ENCODE data around the gene ATAD3C. TPM values are rescaled to one million over a fixed set of nuclear protein-coding genes. Genes with fewer than 3 reads are reported as not detected.

Gene ATAD3C
- polyA plus RNA-seq, 2 of the 4 experiments (the other 2 are of a cell fraction): not detected

- TF ChIP-seq E2F6 (IDR thresholded peaks at IDR 0.05; ENCODE audit: borderline replicate concordance, low read depth) (no peak), MAZ (IDR thresholded peaks at IDR 0.05; ENCODE audit: borderline replicate concordance, low read depth, low read length) (no peak), ZFP36 (IDR thresholded peaks at IDR 0.05; ENCODE audit: borderline replicate concordance, partially characterized antibody) (no peak)
These were observed 40.4 kb downstream of the ATAD3C start (continued) for GRCh38 chr1:1489861-1490260.

DNA sequence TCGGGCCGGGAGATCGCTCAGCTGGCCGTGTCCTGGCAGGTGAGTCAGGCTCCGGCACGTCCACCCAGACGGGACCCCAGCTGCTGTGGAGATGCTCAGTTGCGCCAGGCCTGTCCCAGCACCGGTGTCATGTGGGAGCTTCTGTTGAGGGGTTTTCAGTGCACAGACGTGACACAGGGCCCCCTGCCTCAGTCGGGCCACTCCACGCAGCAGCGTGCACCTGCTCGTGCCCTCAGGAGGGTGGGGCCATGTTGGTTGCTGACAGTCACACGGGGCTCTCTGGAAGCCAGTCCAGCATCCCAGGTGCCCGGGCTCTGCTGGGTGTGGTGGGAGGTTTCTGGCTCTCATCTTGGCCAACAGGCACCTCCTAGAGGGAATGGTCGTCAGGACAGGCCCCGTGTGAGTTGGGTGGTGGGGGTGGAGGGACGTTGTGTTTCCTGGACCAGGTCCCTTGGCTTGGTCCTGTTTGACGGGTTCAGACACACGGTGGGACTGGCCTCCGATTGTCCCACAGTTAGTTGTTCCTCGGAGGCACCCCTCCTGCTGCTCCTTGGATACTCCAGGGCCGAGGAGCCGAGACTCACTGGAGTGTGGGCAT, 41.2 kb downstream of the ATAD3C start:
- no CpG with 5 or more reads among the region's 25 CpGs for WGBS (ENCODE audit: missing lambda C conversion rate)
- no peaks in the 10 kb centered on the region for H3K4me1 ChIP-seq
- DNase-seq (ENCODE audit: low read depth in 1 of 2, low spot score in 1 of 2) (no peak), ATAC-seq (no peak), FAIRE-seq (no peak)
- no peaks in the 10 kb centered on the region for H3K9me3 ChIP-seq
- no peak overlapping the region for H3K4me2 ChIP-seq
- H3K4me3 ChIP-seq: no peak overlapping the region
- ChIA-PET POLR2A (no interaction called here), CTCF (no interaction called here)
- TF ChIP-seq GATA3 (IDR thresholded peaks at IDR 0.05; ENCODE audit: borderline replicate concordance): no peak
- TF ChIP-seq CBX8 (IDR thresholded peaks at IDR 0.05): no peak
- no peak for TF ChIP-seq TFCP2L1 (CRISPR knock-in tag; IDR thresholded peaks at IDR 0.05)
- no peak for TF ChIP-seq ZNF302 (CRISPR knock-in tag; IDR thresholded peaks at IDR 0.05)
- TF ChIP-seq RARB (CRISPR knock-in tag; IDR thresholded peaks at IDR 0.05): no peak
- no peak for TF ChIP-seq RNF2 (IDR thresholded peaks at IDR 0.05; ENCODE audit: borderline replicate concordance, low read depth)
- TF ChIP-seq USF2 (IDR thresholded peaks at IDR 0.05): no peak
- TF ChIP-seq FOXS1 (CRISPR knock-in tag; IDR thresholded peaks at IDR 0.05): no peak
- no peak for TF ChIP-seq ZFP36 (IDR thresholded peaks at IDR 0.05; ENCODE audit: borderline replicate concordance, partially characterized antibody)
- TF ChIP-seq HOXB13 (CRISPR knock-in tag; IDR thresholded peaks at IDR 0.05; ENCODE audit: low read depth): no peak
- no peak for TF ChIP-seq ESRRA (IDR thresholded peaks at IDR 0.05; ENCODE audit: borderline replicate concordance, low read length)
- TF ChIP-seq, protein P1, sequence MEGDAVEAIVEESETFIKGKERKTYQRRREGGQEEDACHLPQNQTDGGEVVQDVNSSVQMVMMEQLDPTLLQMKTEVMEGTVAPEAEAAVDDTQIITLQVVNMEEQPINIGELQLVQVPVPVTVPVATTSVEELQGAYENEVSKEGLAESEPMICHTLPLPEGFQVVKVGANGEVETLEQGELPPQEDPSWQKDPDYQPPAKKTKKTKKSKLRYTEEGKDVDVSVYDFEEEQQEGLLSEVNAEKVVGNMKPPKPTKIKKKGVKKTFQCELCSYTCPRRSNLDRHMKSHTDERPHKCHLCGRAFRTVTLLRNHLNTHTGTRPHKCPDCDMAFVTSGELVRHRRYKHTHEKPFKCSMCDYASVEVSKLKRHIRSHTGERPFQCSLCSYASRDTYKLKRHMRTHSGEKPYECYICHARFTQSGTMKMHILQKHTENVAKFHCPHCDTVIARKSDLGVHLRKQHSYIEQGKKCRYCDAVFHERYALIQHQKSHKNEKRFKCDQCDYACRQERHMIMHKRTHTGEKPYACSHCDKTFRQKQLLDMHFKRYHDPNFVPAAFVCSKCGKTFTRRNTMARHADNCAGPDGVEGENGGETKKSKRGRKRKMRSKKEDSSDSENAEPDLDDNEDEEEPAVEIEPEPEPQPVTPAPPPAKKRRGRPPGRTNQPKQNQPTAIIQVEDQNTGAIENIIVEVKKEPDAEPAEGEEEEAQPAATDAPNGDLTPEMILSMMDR (IDR thresholded peaks at IDR 0.05): no peak
- TF ChIP-seq NR3C1 (IDR thresholded peaks at IDR 0.05): no peak
- TF ChIP-seq CHD4 (IDR thresholded peaks at IDR 0.05; ENCODE audit: borderline replicate concordance): no peak
- no peak for TF ChIP-seq ZC3H11A (IDR thresholded peaks at IDR 0.05)
- no peak for TF ChIP-seq JUNB (IDR thresholded peaks at IDR 0.05)
- TF ChIP-seq ZSCAN20 (CRISPR knock-in tag; IDR thresholded peaks at IDR 0.05): no peak
- TF ChIP-seq CEBPB (IDR thresholded peaks at IDR 0.05): no peak
- no peak overlapping the region for H3K27ac ChIP-seq

- H3K4me2 ChIP-seq: no peak overlapping the region
- DNase-seq (ENCODE audit: low read depth in 1 of 2, low spot score in 1 of 2) (no peak), FAIRE-seq (no peak), ATAC-seq (no peak)
- POLR2A ChIA-PET: no interaction called here
- no peaks in the 10 kb centered on the region for H3K4me1 ChIP-seq
- H3K27ac ChIP-seq: no peak overlapping the region
- no peaks in the 10 kb centered on the region for H3K9me3 ChIP-seq
- CTCF ChIA-PET: no interaction called here
- H3K4me3 ChIP-seq: no peak overlapping the region
- no CpG with 5 or more reads among the region's 10 CpGs for WGBS (ENCODE audit: missing lambda C conversion rate)
- TF ChIP-seq ZSCAN20 (CRISPR knock-in tag; IDR thresholded peaks at IDR 0.05): no peak
- TF ChIP-seq MYC (IDR thresholded peaks at IDR 0.05; ENCODE audit: borderline replicate concordance, low read length): no peak
- TF ChIP-seq HOXB5 (CRISPR knock-in tag; IDR thresholded peaks at IDR 0.05): no peak
- no peak for TF ChIP-seq TP53 (CRISPR knock-in tag; IDR thresholded peaks at IDR 0.05)
- TF ChIP-seq CBX8 (IDR thresholded peaks at IDR 0.05): no peak
- TF ChIP-seq KDM1A (IDR thresholded peaks at IDR 0.05; ENCODE audit: low read depth): no peak
- no peak for TF ChIP-seq EP300 (IDR thresholded peaks at IDR 0.05)
- TF ChIP-seq CEBPB (IDR thresholded peaks at IDR 0.05): no peak
- no peak for TF ChIP-seq NR3C1 (IDR thresholded peaks at IDR 0.05)
- TF ChIP-seq ZFP36 (IDR thresholded peaks at IDR 0.05; ENCODE audit: borderline replicate concordance, partially characterized antibody): no peak
- TF ChIP-seq HMGXB4 (CRISPR knock-in tag; IDR thresholded peaks at IDR 0.05; ENCODE audit: borderline replicate concordance): no peak
- no peak for TF ChIP-seq ZC3H11A (IDR thresholded peaks at IDR 0.05)
- TF ChIP-seq, protein P1 (IDR thresholded peaks at IDR 0.05): no peak
- no peak for TF ChIP-seq BHLHE40 (IDR thresholded peaks at IDR 0.05; ENCODE audit: low read depth, low read length)
These were observed 42.1 kb downstream of the ATAD3C start for GRCh38 chr1:1491601-1492000.

All from A549 (cell line).